Epithelial cell of proximal tubule (primary cell): ENCODE results near the gene SMG5. TPM values are rescaled to one million over a fixed set of nuclear protein-coding genes. Genes with fewer than 3 reads are reported as not detected.

Experiments used
- DNase-seq: peaks from one replicate; pipeline ENCODE4 v3.0.0-alpha.2; 2011; ENCODE audit warnings: low read depth
- H3K4me3 ChIP-seq: 2 replicates; pipeline ENCODE4 v1.5.1; 2011; ENCODE audit warnings: low read depth, mild to moderate bottlenecking, low read length
- CTCF ChIP-seq: conservative IDR thresholded peaks from 2 replicates; pipeline ENCODE4 v1.5.1; 2012; ENCODE audit warnings: low read depth, mild to moderate bottlenecking, low read length
- total RNA-seq: library from RNA; depleted of rRNA; stranded (reverse); fragments of >200 nt; gene quantifications from 2 replicates; pipeline ENCODE4 v1.2.3, GENCODE V29; 2015

Gene SMG5
- total RNA-seq, 1 donor from 2014 or later: 77.4 TPM

GRCh38 chr1:156251527-156251926 is 31.1 kb downstream of the SMG5 start:
- TF ChIP-seq CTCF: no peak

GRCh38 chr1:156249593-156249992 is 33.0 kb downstream of the SMG5 start:
- DNase-seq: no peak
- TF ChIP-seq CTCF: no peak
- no peak overlapping the region for H3K4me3 ChIP-seq

More at GRCh38 chr1:156251527-156251926, 31.1 kb downstream of the SMG5 start:
- DNase-seq: no peak
- no peak overlapping the region for H3K4me3 ChIP-seq

GRCh38 chr1:156248323-156248683 is 34.3 kb downstream of the SMG5 start:
- no peak for DNase-seq
- no peak for TF ChIP-seq CTCF
- H3K4me3 ChIP-seq: no peak overlapping the region

GRCh38 chr1:156247460-156248322 is 34.9 kb downstream of the SMG5 start, which contains the start of gene PAQR6:
TSS of gene PAQR6 (minus strand) at chr1:156248056. CDS start at chr1:156246731, 1,325 bp downstream.
- no peak within 1 kb of the TSS for H3K4me3 ChIP-seq
- DNase-seq: no peak
- TF ChIP-seq CTCF: no peak

GRCh38 chr1:156246781-156247459 is 35.7 kb downstream of the SMG5 start:
- no peak overlapping the region for H3K4me3 ChIP-seq
- TF ChIP-seq CTCF: no peak
- DNase-seq: no peak

GRCh38 chr1:156246241-156246780 is 36.3 kb downstream of the SMG5 start:
- H3K4me3 ChIP-seq: no peak overlapping the region
- DNase-seq: no peak
- TF ChIP-seq CTCF: no peak
